Mucosa of descending colon (tissue), 3 donors: ENCODE measurements around the gene PDE2A. TPM values are rescaled to one million over a fixed set of nuclear protein-coding genes. Genes with fewer than 3 reads are reported as not detected.

Experiments used
- ATAC-seq: fragments of 200-7000 bp; cut with Tn5 transposase; one replicate; pipeline ENCODE4 v1.9.1; 2020; ENCODE audit warnings: mild to moderate bottlenecking, moderate library complexity
- DNase-seq, 3 donors: peaks; one replicate each; pipeline ENCODE4 v3.0.0-alpha.2; 2020
- H3K36me3 ChIP-seq: fragments of 200-600 bp; one replicate; pipeline ENCODE4 v1.8.0; 2021; ENCODE audit warnings: low read depth, mild to moderate bottlenecking
- H3K4me1 ChIP-seq: fragments of 200-600 bp; one replicate; pipeline ENCODE4 v1.8.0; 2021; ENCODE audit warnings: low read depth, mild to moderate bottlenecking
- H3K4me3 ChIP-seq: fragments of 200-600 bp; one replicate; pipeline ENCODE4 v1.8.0; 2021; ENCODE audit warnings: mild to moderate bottlenecking
- H3K9me3 ChIP-seq: fragments of 200-600 bp; one replicate; pipeline ENCODE4 v1.8.0; 2021; ENCODE audit warnings: mild to moderate bottlenecking
- CTCF ChIP-seq: fragments of 200-600 bp; IDR thresholded peaks from one replicate; pipeline ENCODE4 v1.8.0; 2022; ENCODE audit warnings: antibody characterized with exemption, mild to moderate bottlenecking
- intact Hi-C, 2 donors: fragments of 100-400 bp; cut with DNase I in 1 of 2; cut with micrococcal nuclease in 1 of 2; formaldehyde crosslinking; loops; one replicate each; pipeline versions ENCODE4 v1.11.0 to v1.11.1; 2022; cut with DNase I, micrococcal nuclease
- total RNA-seq, 3 donors: library from RNA; stranded (reverse); fragmentation: NEBNext Ultra II Directional in 2 of 3; extraction: Animal tissue kit (Norgen Biotek cat#: 25700) in 2 of 3; gene quantifications; one replicate each; pipeline versions ENCODE4 v1.2.1 to v1.2.4, GENCODE V29; 2021 to 2023
- donor health status: DM: no; HTN: no; CAD: no; lungs with moderate emphysema.
- donor health status: DM: no; HTN: no; CAD: no.
- donor health status: DM: no; HTN: yes; CAD: no.

Gene PDE2A
- total RNA-seq, 3 donors from 2014 or later: 7.0 to 45.9 (median 9.6) TPM

GRCh38 chr11:72693271-72693968 lies 19.2 kb upstream of the PDE2A start:
- DNase-seq (no peak), ATAC-seq (no peak)
- Histone ChIP-seq H3K36me3 (peaks cover 23% of the 10 kb centered on the region), H3K4me3 (no peak overlapping the region), H3K9me3 (no peaks in the 10 kb centered on the region), H3K4me1 (no peaks in the 10 kb centered on the region)
- TF ChIP-seq CTCF: no peak
- intact Hi-C loops: no loop called here

- H3K9me3 ChIP-seq: no peaks in the 10 kb centered on the region
- intact Hi-C loops: no loop called here
- no peak for DNase-seq
- H3K36me3 ChIP-seq: peaks cover 23% of the 10 kb centered on the region
- no peak for TF ChIP-seq CTCF
- ATAC-seq: no peak
- H3K4me3 ChIP-seq: no peak overlapping the region
- H3K4me1 ChIP-seq: no peaks in the 10 kb centered on the region
Observed at GRCh38 chr11:72692498-72693237, 18.4 kb upstream of the PDE2A start.

- TF ChIP-seq CTCF: no peak
- H3K9me3 ChIP-seq: no peaks in the 10 kb centered on the region
- no peak overlapping the region for H3K4me3 ChIP-seq
- peaks cover 18% of the 10 kb centered on the region for H3K36me3 ChIP-seq
- DNase-seq: no peak
- no peak for ATAC-seq
- intact Hi-C loops: no loop called here
- H3K4me1 ChIP-seq: no peaks in the 10 kb centered on the region
Observed at GRCh38 chr11:72690166-72690565, 15.9 kb upstream of the PDE2A start.

- TF ChIP-seq CTCF: no peak
- intact Hi-C loops: loop anchor here in 1 of 2 donors (10.0 kb wide), 1 partner anchor 104 kb away; no protein-coding TSS in a partner anchor
Observed at GRCh38 chr11:72688929-72689328, 14.7 kb upstream of the PDE2A start.

GRCh38 chr11:72688486-72688885 lies 14.3 kb upstream of the PDE2A start:
- no peaks in the 10 kb centered on the region for H3K9me3 ChIP-seq
- H3K4me1 ChIP-seq: no peaks in the 10 kb centered on the region
- no peak for ATAC-seq
- intact Hi-C loops: loop anchor here in 1 of 2 donors (10.0 kb wide), 1 partner anchor 104 kb away; no protein-coding TSS in a partner anchor
- DNase-seq: no peak
- TF ChIP-seq CTCF: no peak
- peaks cover 12% of the 10 kb centered on the region for H3K36me3 ChIP-seq
- no peak overlapping the region for H3K4me3 ChIP-seq

More at GRCh38 chr11:72688929-72689328, 14.7 kb upstream of the PDE2A start:
- Histone ChIP-seq H3K4me3 (no peak overlapping the region), H3K9me3 (no peaks in the 10 kb centered on the region), H3K4me1 (no peaks in the 10 kb centered on the region), H3K36me3 (peaks cover 12% of the 10 kb centered on the region)
- DNase-seq: no peak
- no peak for ATAC-seq
